Omental fat pad (tissue), 4 donors: Measurements from ENCODE around the gene SH3RF3. TPM values are rescaled to one million over a fixed set of nuclear protein-coding genes. Genes with fewer than 3 reads are reported as not detected.

Experiments
- ATAC-seq: fragments of 150-250 bp; one replicate; pipeline ENCODE4 v1.9.1; 2016; ENCODE audit warnings: mild to moderate bottlenecking, moderate library complexity; ENCODE audit not compliant: low FRiP score
- DNase-seq: peaks from one replicate; pipeline ENCODE4 v3.0.0-alpha.2; 2019; ENCODE audit warnings: low spot score
- CTCF ChIP-seq, 3 donors: fragments of 450-650 bp; IDR thresholded peaks; one replicate each; pipeline ENCODE4 v1.5.1; 2016 to 2017; ENCODE audit warnings: antibody characterized with exemption in 3 of 3, mild to moderate bottlenecking in 3 of 3, moderate library complexity in 2 of 3
- total RNA-seq, 4 donors: library from RNA; depleted of rRNA; stranded (reverse); fragments of >200 nt; gene quantifications; one replicate each; pipeline ENCODE4 v1.1.0, GENCODE V29; 2016

SH3RF3 gene
- total RNA-seq, 4 donors from 2014 or later = 6.5 to 16.6 (median 8.6) TPM

DNA sequence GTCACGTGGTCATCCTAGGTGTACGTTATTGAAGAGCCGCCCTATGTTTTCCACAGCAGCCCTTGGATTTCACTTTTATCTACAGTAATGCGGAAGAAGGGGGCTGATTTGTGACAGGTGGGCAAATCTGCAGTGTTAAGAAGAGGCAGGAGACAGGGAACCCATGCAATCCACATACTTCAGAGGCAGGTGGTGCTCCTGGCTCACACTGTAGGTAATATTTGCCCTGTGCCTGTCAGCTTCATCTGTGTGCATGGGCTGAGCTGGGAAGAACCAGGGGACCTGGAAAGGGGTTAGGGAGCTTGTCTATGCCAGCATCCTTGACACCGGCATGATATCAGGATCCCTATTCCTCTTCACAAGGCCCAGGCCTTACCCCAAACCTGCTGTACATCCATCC is 183.9 kb downstream of the SH3RF3 start:
- no peak for TF ChIP-seq CTCF (IDR thresholded peaks at IDR 0.05)
- ATAC-seq = no peak
- no peak for DNase-seq

DNA sequence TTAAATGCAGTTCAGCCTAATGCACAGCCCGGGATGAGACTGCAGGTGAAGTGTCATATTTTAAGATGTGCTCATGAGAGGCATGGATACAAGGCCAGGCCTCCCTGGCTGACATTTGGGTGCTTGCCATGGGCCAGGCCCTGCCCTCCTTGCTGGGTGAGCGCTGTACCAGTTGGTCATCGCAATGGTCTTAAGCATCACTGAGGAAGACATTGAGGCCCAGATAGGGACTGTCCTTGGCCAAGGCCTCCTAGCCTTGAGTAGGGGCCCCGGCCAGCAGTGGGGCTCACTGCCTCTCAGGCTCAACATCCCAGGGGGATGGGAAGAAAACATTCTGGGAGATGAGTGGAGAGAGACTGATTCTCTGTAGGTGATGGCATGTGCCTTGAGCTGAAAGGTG is 184.3 kb downstream of the SH3RF3 start:
- no peak for ATAC-seq
- no peak for TF ChIP-seq CTCF (IDR thresholded peaks at IDR 0.05)

GRCh38 chr2:109316091-109316490 is 187.1 kb downstream of the SH3RF3 start:
- DNase-seq (no peak), ATAC-seq (no peak)
- TF ChIP-seq CTCF (IDR thresholded peaks at IDR 0.05) = no peak

More for the DNA sequence above, 184.3 kb downstream of the SH3RF3 start:
- DNase-seq = no peak

GRCh38 chr2:109317471-109318095 is 188.6 kb downstream of the SH3RF3 start:
- ATAC-seq (no peak), DNase-seq (no peak)
- TF ChIP-seq CTCF (IDR thresholded peaks at IDR 0.05) = no peak

- ATAC-seq (peak; percentile 54), DNase-seq (peak; percentile 54)
These were observed 189.3 kb downstream of the SH3RF3 start for GRCh38 chr2:109318150-109318948.

DNA sequence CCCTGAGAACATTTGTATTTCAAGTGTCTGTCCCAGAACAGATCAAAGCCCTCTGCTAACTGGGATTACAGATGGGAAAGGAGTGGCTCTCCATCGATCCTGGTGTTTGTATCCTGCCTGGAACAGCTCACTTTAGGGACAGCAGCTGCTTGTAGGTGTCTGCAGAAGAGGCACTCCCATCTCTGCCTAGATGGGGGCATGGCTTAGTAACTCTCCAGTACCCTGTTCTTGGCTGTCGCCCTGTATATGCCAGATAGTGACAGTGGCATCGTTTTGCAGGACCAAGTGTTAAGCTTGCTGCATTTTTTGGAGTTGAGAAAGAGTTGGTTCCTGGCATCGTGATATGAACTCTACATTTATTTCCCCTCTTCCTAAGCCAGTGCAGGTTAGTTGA is 189.9 kb downstream of the SH3RF3 start:
- DNase-seq (no peak), ATAC-seq (no peak)
- TF ChIP-seq CTCF (IDR thresholded peaks at IDR 0.05) = no peak

More at GRCh38 chr2:109318150-109318948, 189.3 kb downstream of the SH3RF3 start:
- no peak for TF ChIP-seq CTCF (IDR thresholded peaks at IDR 0.05)
